ENCODE results near the gene AURKAIP1. TPM values are rescaled to one million over a fixed set of nuclear protein-coding genes. Genes with fewer than 3 reads are reported as not detected.
A peak's percentile ranks its signal among the peaks of the same experiment; 100 is the strongest.

Gene AURKAIP1
- 100 to 1,000 TPM; 122 to 172 (median 134) TPM for total RNA-seq

DNA sequence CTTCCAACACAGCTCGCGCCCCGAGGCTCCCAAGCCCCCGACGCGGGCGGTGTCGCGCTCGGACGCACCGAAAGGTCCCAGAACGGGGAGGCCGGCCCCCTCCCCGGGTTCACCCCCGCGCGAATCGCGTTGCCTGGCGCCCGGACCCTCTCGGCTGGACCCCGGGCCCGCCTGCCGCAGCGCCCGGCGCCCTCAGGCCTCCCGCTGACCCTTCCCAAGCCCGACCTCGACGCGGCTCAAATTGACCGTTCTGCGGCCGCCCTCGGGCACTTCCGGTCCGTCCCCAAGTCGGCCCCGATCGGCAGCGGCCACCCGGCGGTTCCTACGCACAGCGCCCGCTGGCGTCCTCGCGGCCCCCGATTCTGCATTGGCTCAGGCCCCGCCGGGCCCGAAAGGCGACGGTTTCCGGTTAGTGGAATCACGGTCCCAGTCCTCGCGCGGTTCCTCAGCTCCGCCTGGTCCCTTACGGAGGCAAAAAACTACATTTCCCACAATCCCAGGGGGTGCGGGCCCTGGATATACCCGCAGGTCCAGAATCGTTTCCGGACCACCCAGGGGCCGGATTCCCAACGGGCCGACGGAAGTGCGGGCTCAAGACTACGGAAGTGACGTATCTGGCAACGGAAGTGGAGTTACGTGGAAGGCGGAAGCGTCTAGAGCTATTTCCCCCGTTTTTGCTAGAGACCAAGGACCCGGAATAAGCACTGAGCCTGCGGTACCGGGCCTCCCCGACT lies at the start of gene AURKAIP1:
AURKAIP1 (minus strand) TSS at position 279 of the 734 bp plus-strand sequence. CDS start 451 bp downstream, outside the sequence.
- Histone ChIP-seq H3K4me1 (peaks cover 0 to 36% (median 20%) of the 10 kb centered on the region in 4 donors), H3K27me3 (no peaks in the 10 kb centered on the region), H3K4me3 (peak within 1 kb of the TSS; percentile 78 to 99 (median 91)), H3K9me3 (no peaks in the 10 kb centered on the region), H3K27ac (peak within 1 kb of the TSS; percentile 89 to 96 (median 90)), H3K36me3 (peaks cover 0 to 14% (median 0%) of the 10 kb centered on the region in 3 donors)
- TF ChIP-seq CTCF (IDR thresholded peaks at IDR 0.05) (peak; percentile 23 to 57 (median 38)), POLR2A (IDR thresholded peaks at IDR 0.05) (peak; percentile 39 to 68)
- peak; percentile 97 to 99 (median 97) for DNase-seq

- Histone ChIP-seq H3K36me3 (no peaks in the 10 kb centered on the region), H3K27me3 (no peaks in the 10 kb centered on the region)
- peak in 1 of 3 donors; percentile 29 for DNase-seq
Observed at GRCh38 chr1:1424707-1425106, 49.7 kb upstream of the AURKAIP1 start.

GRCh38 chr1:1423245-1423597 lies 48.2 kb upstream of the AURKAIP1 start:
- no peak for DNase-seq
- no peaks in the 10 kb centered on the region for H3K27me3 ChIP-seq
- no peak overlapping the region for H3K27ac ChIP-seq
- H3K4me3 ChIP-seq, result no peak overlapping the region
- no peak for TF ChIP-seq CTCF (IDR thresholded peaks at IDR 0.05)
- TF ChIP-seq POLR2A (IDR thresholded peaks at IDR 0.05), result no peak
- H3K36me3 ChIP-seq, result no peaks in the 10 kb centered on the region
- H3K4me1 ChIP-seq, result peaks cover 0 to 16% (median 6%) of the 10 kb centered on the region in 4 donors
- no peaks in the 10 kb centered on the region for H3K9me3 ChIP-seq

More at GRCh38 chr1:1424707-1425106, 49.7 kb upstream of the AURKAIP1 start:
- Histone ChIP-seq H3K4me1 (peaks cover 0 to 13% (median 5%) of the 10 kb centered on the region in 4 donors), H3K9me3 (no peaks in the 10 kb centered on the region), H3K27ac (no peak overlapping the region), H3K4me3 (no peak overlapping the region)
- TF ChIP-seq POLR2A (IDR thresholded peaks at IDR 0.05) (no peak), CTCF (IDR thresholded peaks at IDR 0.05) (no peak)

DNA sequence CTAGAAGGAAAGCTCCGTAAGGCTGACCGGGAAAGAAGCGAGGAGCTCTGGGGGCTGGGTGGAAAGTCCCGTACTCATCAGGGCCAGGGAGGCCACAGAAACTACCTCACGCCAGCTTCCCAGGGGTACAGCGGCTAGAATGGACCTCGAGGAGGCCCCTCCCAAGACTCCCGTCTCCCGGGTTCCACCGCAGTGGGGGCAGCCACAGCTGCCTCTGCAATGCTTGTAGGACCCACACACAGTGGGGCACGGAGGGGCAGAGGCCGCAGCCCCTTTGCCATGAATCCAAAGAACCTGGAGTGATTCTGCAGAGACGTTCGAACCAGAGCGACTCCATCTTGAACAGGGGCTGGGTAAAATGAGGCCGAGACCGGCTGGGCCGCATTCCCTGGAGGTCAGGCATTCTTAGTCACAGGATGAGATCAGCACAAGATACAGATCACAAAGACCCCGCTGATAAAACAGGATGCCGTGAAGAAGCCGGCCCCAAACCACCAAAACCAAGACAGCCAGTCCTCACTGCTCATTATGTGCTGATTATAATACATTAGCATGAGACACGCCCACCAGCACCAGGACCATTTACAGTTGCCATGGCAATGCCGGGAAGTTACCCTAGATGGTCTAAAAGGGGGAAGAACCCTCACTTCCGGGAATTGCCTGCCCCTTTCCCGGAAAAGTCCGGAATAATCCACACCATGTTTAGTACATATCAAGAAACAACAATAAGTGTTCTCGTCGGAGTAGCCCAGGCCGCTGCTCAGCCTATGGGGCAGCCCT lies 47.6 kb upstream of the AURKAIP1 start:
- no peak overlapping the region for H3K4me3 ChIP-seq
- H3K36me3 ChIP-seq, result no peaks in the 10 kb centered on the region
- H3K4me1 ChIP-seq, result peaks cover 0 to 16% (median 6%) of the 10 kb centered on the region in 4 donors
- H3K27me3 ChIP-seq, result no peaks in the 10 kb centered on the region
- DNase-seq, result peak in 1 of 3 donors; percentile 18
- H3K9me3 ChIP-seq, result no peaks in the 10 kb centered on the region
- TF ChIP-seq POLR2A (IDR thresholded peaks at IDR 0.05) (no peak), CTCF (IDR thresholded peaks at IDR 0.05) (no peak)
- no peak overlapping the region for H3K27ac ChIP-seq

- no peak for DNase-seq
- H3K27me3 ChIP-seq, result no peaks in the 10 kb centered on the region
- no peak for TF ChIP-seq POLR2A (IDR thresholded peaks at IDR 0.05)
- H3K36me3 ChIP-seq, result no peaks in the 10 kb centered on the region
- no peaks in the 10 kb centered on the region for H3K9me3 ChIP-seq
- no peak overlapping the region for H3K4me3 ChIP-seq
- peaks cover 0 to 16% (median 4%) of the 10 kb centered on the region in 4 donors for H3K4me1 ChIP-seq
- H3K27ac ChIP-seq, result peak overlapping the region in 1 of 4 donors; percentile 49
Observed at GRCh38 chr1:1421907-1422464, 47.0 kb upstream of the AURKAIP1 start.

Measured in Peyer's patch (tissue), 4 donors.